HFF-Myc (cell line): ENCODE results near the gene SUPT4H1.

Experiments used
- DNase-seq: peaks from one replicate; pipeline ENCODE4 v3.0.0-alpha.2; 2011; ENCODE audit warnings: low read depth; ENCODE audit errors: extremely low read depth
- H3K4me3 ChIP-seq: replicated peaks from 2 replicates; pipeline ENCODE4 v1.5.1; 2011; ENCODE audit warnings: low read depth, mild to moderate bottlenecking, control low read depth, low read length
- TF ChIP-seq, protein P1 (sequence below): IDR thresholded peaks from 2 replicates; pipeline ENCODE4 v1.5.1; 2012; ENCODE audit warnings: mild to moderate bottlenecking, low read depth, low read length, control low read depth; ENCODE audit errors: missing control alignments

The SUPT4H1 gene

DNA sequence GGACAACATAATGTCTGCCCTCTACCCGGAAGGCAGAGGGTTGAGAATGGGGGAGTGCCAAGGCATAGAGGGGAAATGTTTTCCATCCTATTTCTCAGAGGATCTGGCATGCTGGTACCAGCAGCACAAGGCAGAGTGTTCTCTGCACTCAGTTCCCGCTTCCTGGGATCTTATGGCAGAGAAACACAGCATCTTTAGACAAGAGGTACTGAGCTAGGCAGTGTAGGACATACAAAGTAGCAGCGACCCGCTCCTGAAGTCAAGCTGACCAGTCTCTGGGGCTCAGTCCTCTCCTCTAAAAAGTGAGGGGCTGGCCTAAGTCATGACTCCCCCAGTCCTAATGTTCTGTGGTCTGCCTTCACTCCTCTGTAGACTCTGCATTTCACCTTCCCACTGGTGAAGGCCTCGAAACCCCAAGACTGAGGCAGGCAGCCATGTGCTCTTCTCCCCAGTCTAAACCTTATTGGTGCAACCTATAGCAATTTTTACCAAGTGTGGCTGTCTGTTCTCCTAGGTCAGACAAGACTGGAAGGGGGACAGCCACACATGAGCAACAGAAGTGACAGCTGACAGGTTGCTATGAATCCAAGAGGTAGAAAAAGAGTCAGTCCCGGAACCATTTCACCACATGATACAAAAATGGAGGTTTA, 12.1 kb downstream of the SUPT4H1 start:
- H3K4me3 ChIP-seq = peak overlapping the region; percentile 23
- no peak for DNase-seq
- TF ChIP-seq, protein P1, sequence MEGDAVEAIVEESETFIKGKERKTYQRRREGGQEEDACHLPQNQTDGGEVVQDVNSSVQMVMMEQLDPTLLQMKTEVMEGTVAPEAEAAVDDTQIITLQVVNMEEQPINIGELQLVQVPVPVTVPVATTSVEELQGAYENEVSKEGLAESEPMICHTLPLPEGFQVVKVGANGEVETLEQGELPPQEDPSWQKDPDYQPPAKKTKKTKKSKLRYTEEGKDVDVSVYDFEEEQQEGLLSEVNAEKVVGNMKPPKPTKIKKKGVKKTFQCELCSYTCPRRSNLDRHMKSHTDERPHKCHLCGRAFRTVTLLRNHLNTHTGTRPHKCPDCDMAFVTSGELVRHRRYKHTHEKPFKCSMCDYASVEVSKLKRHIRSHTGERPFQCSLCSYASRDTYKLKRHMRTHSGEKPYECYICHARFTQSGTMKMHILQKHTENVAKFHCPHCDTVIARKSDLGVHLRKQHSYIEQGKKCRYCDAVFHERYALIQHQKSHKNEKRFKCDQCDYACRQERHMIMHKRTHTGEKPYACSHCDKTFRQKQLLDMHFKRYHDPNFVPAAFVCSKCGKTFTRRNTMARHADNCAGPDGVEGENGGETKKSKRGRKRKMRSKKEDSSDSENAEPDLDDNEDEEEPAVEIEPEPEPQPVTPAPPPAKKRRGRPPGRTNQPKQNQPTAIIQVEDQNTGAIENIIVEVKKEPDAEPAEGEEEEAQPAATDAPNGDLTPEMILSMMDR = no peak

DNA sequence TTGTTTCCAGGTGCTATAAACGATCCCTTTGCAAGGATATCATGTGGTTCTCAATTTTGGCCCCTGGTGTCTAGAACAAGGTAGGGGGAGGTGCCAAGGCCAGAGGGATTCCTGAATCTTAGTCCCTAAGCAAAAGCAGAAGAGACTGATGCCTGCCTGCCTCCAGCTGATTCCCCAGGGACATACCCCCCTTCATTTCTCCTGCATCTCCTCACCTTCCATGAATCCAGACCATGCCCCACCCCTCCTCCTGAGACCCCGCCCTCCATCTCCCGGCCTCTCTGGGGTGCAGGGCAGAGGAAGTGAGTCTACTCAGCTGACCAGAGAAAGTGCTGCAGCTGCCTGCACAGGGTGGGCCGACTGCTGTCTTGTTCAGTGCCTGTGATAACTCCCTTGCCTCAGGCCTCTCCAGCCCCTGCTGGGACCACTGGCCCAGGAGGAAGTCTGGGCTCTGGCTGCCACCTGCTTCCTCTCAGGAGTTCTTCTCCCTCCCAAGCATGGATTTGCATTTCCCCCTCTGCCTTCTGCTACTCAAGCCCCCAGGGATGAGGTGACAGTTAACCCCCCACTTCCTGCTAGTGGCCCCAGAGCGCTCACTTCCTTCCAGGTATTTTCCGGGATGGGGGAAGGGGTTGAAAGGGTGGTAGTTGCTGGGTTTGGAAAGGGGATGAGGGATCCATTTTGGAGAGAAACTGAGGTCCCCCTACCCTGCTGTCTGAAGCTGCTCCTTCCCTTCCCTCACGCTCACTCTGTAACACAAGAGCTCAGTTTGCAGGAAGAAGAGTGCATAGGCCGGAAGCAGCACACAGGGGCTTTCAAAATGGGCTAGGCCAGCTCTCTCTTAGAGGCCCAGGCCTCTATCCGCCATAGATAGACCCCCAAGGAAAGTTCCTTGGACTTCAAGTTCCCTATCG, 12.9 kb downstream of the SUPT4H1 start:
- DNase-seq = peak; percentile 44
- peak overlapping the region; percentile 23 for H3K4me3 ChIP-seq
- TF ChIP-seq, protein P1 = no peak

DNA sequence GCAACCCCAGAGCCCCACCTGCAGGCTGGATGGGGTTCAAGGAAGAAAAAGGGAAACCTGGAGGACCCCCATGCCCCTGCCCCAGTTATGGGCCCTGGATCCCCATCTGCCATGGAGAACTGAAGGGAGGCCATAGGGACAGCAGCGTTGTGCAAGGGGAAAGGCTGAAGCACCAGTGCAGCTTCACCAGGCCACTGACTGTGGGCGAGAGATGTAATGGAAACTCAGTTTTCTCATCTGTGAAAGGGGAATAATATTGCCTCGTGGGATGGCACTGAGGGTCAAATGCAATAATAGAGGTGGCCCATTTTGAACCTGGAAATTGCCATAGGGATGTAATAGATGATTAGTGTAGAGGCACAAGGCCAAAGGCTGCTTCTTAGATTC, 13.6 kb downstream of the SUPT4H1 start:
- H3K4me3 ChIP-seq = no peak overlapping the region
- TF ChIP-seq, protein P1 = no peak
- no peak for DNase-seq

DNA sequence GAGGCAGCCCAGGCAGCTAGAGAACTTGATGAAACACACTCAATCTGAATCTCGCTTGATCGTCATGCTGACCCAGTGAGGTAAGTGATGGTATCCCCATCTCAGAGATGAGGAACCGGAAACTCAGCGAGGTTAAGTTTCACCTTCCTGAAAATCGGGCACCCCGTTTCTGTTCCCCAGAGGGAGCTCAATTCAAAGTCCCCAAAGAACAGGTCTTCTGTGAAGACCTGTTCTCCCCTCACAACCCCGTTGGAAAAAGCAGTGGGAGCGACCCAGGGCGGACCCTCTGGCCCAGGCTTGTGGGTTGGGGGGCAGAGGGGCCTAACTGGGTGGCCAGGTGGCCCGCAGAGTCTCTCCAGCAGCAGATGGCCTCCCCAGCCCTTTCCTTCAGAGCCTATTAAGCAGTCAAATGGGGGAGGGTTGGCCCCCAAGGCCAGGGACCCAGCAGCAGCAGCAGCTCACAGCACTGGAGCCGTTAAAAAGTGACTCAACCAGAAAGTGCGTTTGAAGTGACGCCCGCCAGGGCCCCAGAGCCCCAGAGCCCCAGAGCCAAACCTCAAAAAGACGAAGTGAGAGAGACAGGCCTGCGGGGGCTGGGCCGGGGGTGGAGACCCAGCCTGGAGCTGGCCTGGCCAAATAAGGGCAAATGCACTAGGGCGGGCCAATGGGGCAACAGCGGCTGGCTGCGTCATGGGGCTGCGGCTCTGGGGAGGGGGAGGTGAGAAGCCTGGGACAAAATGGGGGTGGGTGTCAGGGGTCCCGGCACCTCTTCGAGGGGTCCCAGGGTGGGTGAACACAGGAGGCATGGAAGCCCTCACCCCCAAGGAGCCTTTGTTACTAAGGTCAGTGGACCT, 14.2 kb downstream of the SUPT4H1 start:
- no peak overlapping the region for H3K4me3 ChIP-seq
- DNase-seq = peak; percentile 72

DNA sequence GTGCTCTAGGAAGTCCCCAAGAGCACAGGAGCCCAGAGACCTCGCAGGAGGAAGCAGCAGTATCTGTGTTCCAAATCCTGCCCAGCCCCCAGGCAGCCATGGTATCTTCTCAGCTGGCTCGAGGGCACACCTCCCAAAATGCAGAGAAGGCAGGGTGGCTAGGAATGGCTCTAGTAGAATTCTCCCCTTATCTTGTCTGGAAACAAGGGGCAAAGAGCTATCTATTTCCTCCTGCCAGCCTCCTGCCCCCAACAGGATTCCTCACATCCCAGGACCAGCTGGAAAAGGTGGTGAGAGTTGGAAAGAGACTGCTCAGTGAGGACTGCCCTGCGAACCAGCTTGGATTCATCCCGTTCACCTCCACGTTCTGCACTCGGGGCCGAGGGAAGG, 14.8 kb downstream of the SUPT4H1 start:
- DNase-seq = no peak
- no peak overlapping the region for H3K4me3 ChIP-seq
- TF ChIP-seq, protein P1 = no peak

More for the DNA sequence above, 14.2 kb downstream of the SUPT4H1 start:
- TF ChIP-seq, protein P1 = no peak

DNA sequence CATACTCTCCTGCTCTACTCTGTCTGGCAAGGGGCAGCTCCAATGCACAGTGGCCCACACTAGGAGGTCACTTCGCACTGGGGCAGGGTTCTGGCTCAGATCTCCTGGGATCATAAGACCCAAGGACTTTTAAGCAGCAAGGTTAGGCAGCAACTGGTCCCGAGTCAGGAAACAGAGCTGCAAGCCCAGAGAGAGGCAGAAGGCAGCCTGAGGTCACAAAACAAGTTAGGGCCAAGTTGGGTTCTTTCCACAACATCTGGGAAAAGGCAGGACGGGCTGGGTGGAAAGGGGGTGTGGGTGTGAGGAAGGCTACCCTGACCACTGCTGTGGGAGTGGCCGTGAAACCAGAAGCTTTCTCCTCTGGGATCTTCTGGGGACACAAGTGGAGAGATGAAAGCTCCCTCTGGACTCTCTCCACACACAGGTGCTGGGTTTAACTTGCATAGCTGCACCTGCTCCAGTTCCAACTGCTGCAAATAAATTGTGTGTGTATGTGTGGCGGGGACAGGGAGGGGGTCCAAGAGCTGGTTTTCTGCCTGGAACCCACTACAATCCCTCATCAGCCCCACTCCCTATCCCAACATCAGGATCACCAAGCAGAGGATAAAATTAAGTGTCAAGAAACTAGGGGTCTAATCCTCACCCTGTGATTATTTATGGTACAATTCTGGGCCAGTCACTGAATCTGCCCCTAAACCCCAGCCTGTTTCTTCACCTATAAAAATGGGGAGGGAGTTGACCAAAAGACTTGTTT, 15.4 kb downstream of the SUPT4H1 start:
- DNase-seq = peak; percentile 53
- no peak overlapping the region for H3K4me3 ChIP-seq
- TF ChIP-seq, protein P1 = no peak
